ENCODE data around the gene CD7. TPM values are rescaled to one million over a fixed set of nuclear protein-coding genes. Genes with fewer than 3 reads are reported as not detected.

The CD7 gene
- total RNA-seq, 4 donors from 2014 or later = 3.0 to 4.4 (median 4.1) TPM

GRCh38 chr17:82346342-82347300 lies 29.2 kb upstream of the CD7 start:
- WGBS, 2 donors = 69 to 74% methylated on average over 14 to 15 of the region's 28 CpGs
- peaks cover 0 to 3% (median 0%) of the 10 kb centered on the region in 3 donors for H3K4me1 ChIP-seq
- H3K27me3 ChIP-seq = peaks cover 0 to 56% (median 0%) of the 10 kb centered on the region in 4 donors
- intact Hi-C loops (cut with DNase I) = no loop called here
- no peaks in the 10 kb centered on the region for H3K9me3 ChIP-seq
- H3K27ac ChIP-seq = no peak overlapping the region
- TF ChIP-seq, protein P1, sequence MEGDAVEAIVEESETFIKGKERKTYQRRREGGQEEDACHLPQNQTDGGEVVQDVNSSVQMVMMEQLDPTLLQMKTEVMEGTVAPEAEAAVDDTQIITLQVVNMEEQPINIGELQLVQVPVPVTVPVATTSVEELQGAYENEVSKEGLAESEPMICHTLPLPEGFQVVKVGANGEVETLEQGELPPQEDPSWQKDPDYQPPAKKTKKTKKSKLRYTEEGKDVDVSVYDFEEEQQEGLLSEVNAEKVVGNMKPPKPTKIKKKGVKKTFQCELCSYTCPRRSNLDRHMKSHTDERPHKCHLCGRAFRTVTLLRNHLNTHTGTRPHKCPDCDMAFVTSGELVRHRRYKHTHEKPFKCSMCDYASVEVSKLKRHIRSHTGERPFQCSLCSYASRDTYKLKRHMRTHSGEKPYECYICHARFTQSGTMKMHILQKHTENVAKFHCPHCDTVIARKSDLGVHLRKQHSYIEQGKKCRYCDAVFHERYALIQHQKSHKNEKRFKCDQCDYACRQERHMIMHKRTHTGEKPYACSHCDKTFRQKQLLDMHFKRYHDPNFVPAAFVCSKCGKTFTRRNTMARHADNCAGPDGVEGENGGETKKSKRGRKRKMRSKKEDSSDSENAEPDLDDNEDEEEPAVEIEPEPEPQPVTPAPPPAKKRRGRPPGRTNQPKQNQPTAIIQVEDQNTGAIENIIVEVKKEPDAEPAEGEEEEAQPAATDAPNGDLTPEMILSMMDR (IDR thresholded peaks at IDR 0.05) = no peak
- TF ChIP-seq POLR2A (IDR thresholded peaks at IDR 0.05) = no peak
- H3K36me3 ChIP-seq = no peaks in the 10 kb centered on the region
- DNase-seq = no peak
- no peak overlapping the region for H3K4me3 ChIP-seq

DNA sequence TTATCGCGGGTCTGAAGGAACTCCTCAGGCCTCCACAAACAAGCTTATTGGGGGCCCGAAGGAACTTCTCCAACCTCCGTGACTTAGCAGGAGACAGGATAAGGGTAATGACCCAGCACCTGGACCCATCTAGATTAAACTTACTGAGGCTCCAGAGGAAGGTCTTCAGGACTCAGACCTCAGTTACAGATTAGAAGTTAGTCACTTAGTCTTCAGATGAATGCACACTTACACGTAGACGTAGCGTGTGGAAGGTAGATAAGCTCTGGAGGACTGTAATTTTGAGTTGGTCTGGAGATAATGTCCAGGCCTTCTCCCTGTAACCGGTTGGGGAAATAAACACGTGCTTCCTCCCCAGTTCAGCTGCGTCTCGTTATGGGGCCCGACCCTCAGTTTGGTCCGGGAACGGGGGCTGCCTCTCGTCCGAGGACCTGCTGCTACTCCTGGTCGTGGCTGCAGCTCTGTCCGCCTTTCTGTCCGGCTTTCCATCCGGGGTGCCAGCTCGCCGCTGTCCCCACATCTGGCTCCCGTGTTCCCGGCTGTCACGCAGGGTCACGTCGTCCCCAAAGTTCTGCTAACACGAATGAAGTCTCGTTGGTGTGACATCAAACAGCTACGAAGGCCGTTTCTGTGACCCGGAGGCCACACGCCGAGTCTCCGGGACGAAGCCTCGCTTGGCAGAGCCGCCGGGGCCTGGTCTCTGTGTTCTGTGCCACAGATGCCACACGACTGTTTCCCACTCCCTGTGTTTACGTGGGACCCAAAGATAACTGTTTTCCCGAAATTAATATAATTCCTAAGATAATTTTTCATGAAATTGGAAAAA lies 28.0 kb upstream of the CD7 start:
- intact Hi-C loops (cut with DNase I) = no loop called here
- no peak for DNase-seq
- TF ChIP-seq, protein P1 (IDR thresholded peaks at IDR 0.05) = no peak
- no peak for TF ChIP-seq POLR2A (IDR thresholded peaks at IDR 0.05)
- H3K27ac ChIP-seq = no peak overlapping the region
- peaks cover 0 to 43% (median 0%) of the 10 kb centered on the region in 4 donors for H3K27me3 ChIP-seq
- H3K9me3 ChIP-seq = no peaks in the 10 kb centered on the region
- H3K4me3 ChIP-seq = no peak overlapping the region
- H3K36me3 ChIP-seq = no peaks in the 10 kb centered on the region
- 84 to 87% methylated on average over 28 to 29 of the region's 42 CpGs for WGBS, 2 donors
- no peaks in the 10 kb centered on the region for H3K4me1 ChIP-seq

DNA sequence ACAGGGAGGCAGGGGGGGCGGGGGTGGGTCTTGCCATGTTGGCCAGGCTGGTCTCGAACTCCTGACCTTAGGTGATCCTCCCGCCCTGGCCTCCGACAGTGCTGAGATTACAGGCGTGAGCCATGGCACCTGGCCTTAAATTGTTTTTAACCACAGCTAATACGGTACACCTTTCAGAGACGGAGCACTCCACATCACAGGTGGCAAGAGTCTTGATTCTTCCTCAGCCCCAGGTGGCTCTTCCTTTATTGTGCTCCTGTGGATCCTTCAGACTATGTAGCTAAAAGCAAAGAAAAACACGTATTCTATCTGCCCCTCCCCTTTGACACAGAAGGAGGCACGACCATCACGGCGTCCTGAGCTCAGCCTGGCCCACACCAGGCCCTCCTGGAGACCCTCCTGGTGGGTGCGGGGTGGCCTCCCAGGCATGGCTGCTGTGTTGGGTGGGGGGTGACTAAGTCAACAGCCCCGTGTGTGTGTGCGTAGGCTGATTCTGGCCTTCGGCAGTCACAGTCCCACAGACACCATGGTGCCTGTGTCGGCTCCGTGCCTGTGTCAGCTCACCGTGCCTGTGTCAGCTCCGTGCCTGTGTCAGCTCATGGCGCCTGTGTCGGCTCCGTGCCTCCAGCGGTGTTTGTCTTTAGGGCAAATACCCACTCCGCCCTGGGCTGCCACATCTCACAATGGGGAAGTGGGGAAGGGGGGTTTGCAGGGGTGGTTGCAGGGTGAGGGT lies 26.9 kb upstream of the CD7 start:
- Histone ChIP-seq H3K36me3 (no peaks in the 10 kb centered on the region), H3K27me3 (peaks cover 0 to 37% (median 0%) of the 10 kb centered on the region in 4 donors), H3K4me1 (peaks cover 4 to 5% (median 4%) of the 10 kb centered on the region in 3 donors), H3K9me3 (no peaks in the 10 kb centered on the region), H3K27ac (no peak overlapping the region), H3K4me3 (no peak overlapping the region)
- TF ChIP-seq POLR2A (IDR thresholded peaks at IDR 0.05) = no peak
- TF ChIP-seq, protein P1 (IDR thresholded peaks at IDR 0.05) = no peak
- WGBS, 2 donors = 73 to 83% methylated on average over 11 to 13 of the region's 24 CpGs
- intact Hi-C loops (cut with DNase I) = no loop called here
- DNase-seq = no peak

GRCh38 chr17:82343560-82343959 lies 26.2 kb upstream of the CD7 start:
- 88 to 91% methylated on average over 5 of the region's 5 CpGs for WGBS, 2 donors
- no peak for DNase-seq
- H3K4me3 ChIP-seq = no peak overlapping the region
- no peaks in the 10 kb centered on the region for H3K36me3 ChIP-seq
- H3K9me3 ChIP-seq = no peaks in the 10 kb centered on the region
- no peak overlapping the region for H3K27ac ChIP-seq
- H3K4me1 ChIP-seq = peaks cover 10 to 13% (median 11%) of the 10 kb centered on the region in 3 donors
- no peak for TF ChIP-seq POLR2A (IDR thresholded peaks at IDR 0.05)
- TF ChIP-seq, protein P1 (IDR thresholded peaks at IDR 0.05) = no peak
- peaks cover 0 to 32% (median 0%) of the 10 kb centered on the region in 4 donors for H3K27me3 ChIP-seq
- intact Hi-C loops (cut with DNase I) = no loop called here

Measured in esophagus squamous epithelium (tissue), 5 donors.